NCI-H526 (cell line): Measurements from ENCODE around the gene MAP1S.

Experiments used
- DNase-seq, 2 experiments: peaks; one replicate each; lab custom pipeline; 2025; lab: John Stamatoyannopoulos, UW

MAP1S gene

DNA sequence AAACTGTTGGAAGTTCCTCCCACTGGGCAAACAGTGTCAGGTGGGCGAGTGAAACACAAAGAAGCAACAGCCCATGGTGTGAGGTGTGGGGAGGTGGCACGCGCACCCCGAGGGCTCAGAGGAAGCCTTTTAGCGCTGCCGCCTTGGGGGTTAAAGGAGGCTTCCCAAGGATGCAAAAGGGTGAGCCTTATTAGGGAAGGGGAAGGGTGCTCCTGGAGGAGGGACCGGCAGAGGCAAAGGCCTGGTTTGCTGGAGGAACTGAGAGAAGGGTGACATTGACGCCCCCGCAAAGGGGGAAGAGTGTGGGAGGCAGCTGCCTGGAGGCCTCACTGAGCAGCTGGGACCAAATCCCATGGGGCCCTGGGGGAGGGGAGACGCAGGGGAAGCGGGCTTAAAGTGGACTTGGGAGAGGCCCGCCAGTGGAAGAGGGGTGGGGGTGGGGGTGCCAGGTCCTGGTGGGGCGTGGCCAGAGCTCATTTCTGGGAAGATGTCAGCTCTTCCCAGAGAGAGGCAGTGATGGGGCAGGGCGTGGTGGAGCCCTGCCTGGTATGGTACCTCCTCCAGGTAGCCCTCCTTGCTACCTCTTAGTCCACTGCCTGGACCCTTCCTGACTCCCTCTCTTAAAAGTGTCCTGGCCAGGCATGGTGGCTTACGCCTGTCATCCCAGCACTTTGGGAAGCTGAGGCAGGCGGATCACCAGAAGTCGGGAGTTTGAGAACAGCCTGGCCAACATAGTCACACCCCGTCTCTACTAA is 20.0 kb downstream of the MAP1S start:
- peak in 1 of 2 experiments; percentile 55 for DNase-seq

DNA sequence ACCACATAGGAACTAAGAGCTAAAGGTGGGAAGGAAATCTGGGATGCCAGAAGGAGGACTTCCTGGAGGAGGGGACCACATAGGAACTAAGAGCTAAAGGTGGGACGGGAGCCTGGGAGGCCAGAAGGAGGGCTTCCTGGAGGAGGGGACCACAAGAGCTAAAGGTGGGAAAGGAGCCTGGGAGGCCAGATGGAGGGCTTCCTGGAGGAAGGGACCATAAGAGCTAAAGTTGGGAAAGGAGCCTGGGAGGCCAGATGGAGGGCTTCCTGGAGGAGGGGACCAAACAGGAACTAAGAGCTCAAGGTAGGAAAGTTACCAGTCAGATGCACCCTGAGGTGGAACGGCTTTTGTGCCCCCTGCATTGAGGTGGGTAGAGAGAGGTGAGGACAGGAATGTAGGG is 22.2 kb downstream of the MAP1S start:
- DNase-seq = no peak

DNA sequence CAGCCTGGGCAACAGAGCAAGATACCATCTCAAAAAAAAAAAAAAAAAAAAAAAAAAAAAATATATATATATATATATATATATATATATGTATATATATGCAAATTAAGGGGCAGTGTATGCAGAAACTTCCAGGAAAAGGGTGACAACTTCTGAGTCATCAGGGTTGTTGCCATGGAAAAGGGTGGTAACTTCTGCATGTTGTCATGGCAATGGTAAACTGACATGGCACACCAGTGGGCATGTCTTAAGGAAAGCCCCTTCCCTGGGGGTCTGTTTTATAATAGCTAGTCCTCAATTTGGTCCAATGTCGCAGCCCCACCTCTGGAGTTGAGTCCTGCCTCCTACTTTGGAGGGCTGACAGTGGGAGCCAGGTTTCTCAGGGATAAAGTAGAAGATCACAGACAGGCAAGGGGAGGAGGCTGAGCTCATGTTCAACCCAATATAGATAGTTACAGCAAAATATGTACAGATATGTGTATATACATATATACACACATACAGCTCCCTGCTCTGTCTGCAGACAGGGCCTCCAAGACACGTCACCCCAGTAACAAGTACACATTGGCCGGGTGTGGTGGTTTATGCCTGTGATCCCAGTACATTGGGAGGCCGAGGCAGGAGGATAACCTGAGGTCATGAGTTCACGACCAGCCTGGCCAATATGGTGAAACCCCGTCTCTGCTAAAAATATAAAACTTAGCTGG is 24.7 kb downstream of the MAP1S start:
- DNase-seq = no peak

DNA sequence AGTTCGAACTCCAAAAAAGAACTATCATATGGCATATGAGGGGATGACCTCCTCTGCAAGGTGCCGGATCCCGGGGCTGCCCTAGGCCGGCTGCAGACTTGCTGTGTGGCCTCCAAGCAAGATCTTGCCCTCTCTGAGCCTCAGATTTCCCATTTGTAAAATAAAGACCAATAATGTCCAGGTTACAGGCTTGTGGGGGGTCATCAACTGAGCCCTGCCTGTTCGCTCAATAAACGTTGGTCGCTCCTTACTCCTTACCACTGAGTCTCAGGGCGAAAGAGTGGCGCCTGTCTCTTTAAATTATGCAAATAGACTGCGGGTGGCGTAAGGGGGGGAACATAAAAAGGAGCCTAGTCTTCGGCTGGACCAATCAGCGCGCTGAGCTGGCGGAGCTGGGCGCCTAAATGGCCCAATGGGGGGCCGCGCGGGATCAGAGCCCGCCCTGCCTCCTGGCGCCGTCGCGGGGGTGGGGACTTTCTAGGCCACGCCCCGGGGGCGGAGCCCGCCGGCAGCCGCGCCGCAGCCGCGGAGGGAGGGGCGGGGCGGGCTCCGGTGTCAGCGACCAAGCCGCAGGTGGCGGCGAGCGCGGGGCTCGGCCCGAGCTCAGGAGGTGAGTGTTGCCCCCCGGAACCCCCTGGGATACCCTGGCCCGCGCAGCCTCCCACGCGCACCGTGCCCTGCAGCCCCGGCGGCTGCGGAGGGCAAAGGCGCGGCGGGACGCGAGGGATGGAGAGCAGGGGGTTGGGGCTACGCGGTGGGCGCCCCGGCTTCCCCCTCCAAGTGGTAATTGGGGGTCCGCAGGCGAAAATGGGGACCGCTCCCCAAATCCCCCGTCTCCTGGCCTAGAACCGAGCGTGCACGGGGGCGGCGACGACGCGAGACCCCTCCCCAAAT is 28.2 kb downstream of the MAP1S start:
- DNase-seq = peak; percentile 68 to 93

DNA sequence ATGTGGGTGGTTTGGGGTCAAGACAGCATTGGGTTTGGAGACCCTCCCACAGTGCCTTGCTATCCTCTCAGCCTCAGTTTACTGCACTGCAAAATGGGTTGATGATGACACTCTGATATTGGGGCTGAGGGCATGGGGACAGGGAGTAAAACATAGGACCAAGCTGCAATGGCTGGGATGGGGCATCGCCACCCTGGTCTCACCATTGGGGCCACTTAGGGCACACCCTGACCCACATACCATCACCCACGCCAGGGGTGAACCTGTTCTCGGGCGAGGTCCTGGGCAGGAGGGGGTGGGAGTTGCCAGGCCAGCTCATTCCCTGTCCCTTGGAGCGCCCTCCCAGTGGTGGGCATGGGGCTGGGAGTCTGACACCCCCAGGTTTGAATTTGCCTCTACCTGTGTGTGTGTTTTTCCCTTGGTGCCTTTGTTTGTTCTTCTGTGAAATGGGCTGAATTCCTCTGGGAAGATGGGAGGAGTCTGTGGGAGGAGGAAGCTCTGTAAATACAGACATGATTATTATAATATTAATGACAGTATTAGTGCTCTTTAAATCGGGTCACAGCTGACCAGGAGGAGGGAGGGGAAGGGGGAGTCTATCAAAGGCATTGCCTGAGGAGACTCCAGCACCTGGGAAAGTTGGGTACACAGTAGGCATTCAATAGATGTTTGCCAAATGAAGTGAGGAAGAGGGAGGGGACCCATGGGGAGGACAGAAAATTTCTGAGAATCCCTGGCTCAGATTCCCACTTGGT is 29.8 kb downstream of the MAP1S start:
- no peak for DNase-seq

DNA sequence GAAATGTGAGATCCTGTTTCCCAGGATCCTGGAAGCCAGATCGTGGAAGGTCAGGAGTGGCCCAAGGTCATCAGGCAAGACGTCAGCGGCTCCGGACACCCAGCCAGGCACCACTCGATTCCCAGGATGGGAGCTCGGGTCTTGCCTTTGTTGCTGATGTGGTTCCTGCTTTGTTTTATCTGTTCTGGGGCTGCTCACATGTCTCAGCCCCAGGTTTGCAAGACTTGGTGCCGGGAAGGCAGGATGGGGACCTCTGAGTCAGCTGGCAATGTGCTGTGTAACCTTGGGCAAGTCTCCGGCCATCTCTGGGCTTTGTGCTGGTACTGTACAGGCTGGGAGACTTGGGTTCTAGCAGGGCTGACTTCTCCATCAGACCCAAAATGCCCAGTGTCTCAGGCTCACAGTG is 30.6 kb downstream of the MAP1S start:
- no peak for DNase-seq

DNA sequence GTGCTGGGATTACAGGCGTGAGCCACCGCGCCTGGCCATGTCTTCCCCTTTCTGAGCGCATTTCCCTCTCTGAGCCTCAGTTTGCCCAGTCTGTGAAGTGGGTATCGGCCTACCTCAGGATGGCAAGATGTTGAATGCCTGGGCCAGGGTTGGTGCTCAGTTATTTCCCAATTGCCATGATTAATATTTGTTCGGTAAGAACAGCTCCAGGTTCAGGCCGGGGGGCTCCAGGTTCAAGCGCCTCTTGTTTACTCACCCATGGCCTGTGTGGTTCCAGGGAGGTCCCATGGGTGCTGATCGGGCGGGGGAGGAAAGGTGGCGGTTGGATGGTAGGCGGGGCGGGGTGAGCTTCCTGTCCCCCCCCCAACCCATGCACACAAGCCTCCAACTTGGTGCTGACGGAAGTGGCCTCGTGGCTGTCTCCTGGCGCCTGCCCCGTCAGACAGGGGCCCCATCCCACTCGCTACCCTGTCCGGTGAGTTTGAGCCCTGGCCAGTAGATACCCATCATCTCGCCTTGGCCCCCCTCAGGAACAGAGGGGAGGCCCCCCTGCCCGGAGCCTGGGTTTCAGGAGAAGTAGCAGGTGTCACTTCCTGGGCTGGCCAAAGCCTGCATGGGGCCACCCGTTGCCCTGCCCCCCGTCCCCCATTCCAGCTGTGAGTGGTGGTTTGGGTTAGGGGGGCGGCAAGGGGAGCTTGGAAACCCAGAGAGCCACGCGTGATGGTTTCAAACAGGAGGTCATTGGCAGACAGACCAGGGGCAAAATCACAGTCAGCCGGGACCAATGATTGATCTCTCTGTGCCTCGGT is 32.0 kb downstream of the MAP1S start, which contains the start of gene FCHO1:
TSS of gene FCHO1 (plus strand) at position 375 of the 809 bp plus-strand sequence. CDS start 3,688 bp downstream, outside the sequence.
- no peak for DNase-seq

DNA sequence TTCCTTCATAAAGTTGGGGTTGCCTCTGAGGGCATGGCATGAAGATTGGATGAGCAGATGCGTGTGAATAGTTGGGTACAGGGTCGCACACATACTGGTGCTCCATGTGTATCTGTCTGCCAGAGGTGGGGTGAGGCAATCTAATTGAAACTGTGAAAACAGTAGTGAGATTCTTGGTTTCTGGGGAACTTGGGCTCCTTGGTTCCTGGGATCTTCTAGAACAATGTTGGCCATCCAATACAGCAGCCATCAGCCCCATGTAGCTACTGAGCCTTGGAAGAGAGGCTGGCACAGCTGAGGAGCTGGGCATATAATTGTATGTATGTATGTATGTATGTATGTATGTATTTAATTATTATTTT is 32.6 kb downstream of the MAP1S start:
- DNase-seq = no peak

DNA sequence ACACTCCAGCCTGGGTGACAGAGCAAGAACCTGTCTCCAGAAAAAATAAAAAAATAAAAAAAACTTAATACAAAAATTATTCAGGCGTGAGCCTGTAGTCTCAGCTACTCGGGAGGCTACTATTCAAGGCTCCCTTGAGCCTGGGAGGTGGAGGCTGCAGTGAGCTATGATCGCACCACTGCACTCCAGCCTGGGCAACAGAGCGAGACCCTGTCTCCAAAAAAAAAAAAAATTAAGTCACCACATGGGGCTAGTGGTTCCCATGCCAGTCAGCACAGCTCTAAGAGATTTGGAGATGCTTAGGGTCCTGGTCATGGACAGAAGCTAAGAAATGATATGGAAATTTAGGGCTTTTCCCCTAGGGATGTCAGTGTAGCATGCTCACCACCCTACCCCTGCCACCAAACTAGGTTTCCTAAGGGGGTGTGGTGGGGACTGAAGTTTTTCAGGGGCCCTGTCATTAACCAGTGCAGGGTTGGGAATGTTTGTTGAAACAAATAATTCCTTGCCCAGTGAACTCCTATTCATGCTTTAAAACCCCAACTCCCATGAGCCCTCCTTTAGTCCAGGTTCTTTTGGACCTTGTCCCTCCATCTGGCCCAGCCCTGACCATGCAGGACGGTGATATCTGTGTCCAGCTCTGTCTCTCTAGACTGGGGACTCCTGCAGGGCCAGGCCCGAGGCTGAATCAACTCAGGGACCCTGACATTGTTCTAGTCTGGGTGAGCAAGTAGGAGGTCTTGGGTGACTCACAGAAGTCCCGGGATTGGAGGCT is 33.8 kb downstream of the MAP1S start:
- no peak for DNase-seq

DNA sequence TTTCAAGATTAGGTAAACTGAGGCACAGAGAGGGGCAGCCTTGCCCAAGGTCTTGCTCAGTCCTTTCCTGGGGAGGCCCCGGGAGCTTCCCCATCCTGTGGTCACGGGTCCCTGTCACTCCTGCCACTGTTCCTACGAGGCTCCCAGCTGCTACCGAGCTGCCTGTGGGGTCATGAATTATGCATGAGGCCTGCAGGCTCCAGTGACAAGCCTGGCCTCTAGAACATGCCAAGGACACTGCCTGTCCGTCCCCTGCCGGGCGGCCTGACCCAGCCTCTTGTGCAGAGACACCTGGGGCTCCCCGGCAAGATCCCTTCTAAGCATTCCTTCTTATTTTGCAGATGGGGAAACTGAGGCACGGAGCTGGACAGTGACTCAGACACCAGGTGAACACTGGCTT is 34.7 kb downstream of the MAP1S start:
- DNase-seq = peak in 1 of 2 experiments; percentile 18

DNA sequence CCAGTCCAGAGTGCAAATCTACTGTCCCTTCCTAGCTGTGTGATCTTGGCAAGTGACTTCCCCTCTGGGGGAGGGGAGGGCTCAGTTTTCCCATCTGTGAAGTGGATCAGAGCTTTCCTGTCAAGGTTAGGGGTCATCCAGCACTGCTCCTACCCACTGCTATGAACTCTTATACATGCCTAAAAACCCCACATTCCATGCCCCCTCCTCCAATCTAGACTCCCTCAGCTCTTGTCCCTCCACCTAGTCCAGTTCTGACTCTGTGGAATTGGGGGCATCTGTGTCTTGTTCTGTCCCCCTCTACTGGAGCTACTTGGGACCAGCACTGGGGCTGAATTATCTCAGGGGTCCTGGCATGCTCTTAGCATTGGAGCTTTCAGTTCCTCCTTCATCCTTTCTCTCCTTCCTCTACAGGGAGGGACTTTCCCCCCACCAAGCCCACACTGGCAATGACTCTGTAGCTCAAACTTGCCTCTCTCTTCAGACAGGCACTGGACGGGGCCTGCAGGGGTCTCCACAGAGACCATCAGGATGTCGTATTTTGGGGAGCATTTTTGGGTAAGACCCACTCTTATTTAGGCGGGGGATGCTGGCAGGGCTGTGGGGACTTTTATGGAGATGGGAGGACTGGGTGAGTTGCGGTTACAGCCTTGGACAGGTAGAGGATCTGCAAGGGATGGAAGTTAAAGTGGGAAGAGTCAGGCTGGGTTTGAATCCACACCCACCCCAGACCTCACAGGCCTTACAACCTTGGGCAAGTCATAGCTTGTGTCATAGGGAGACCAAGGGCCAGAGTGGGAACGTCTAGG is 35.6 kb downstream of the MAP1S start:
- DNase-seq = no peak

DNA sequence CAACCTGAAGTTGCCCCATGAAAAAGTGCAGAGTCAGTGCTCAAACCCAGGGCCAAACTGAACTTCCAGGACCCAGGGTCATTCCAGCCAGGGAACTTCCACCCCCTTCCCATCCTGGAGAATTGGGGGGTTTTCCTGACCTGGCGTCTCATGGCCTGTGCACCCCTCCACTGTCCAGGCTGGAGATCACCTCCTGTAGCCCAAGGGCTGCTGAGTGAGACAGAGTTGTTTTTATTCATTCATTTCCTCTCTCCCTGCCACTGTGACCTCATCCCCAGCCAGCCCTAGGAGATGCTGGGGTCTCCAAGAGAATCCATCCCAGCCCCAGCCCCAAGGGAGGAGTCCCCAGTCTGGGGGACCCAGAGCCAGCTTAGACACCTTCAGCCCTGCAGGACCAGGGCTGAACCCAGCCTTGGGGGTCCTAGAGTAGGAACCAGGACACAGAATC is 36.2 kb downstream of the MAP1S start:
- DNase-seq = no peak

DNA sequence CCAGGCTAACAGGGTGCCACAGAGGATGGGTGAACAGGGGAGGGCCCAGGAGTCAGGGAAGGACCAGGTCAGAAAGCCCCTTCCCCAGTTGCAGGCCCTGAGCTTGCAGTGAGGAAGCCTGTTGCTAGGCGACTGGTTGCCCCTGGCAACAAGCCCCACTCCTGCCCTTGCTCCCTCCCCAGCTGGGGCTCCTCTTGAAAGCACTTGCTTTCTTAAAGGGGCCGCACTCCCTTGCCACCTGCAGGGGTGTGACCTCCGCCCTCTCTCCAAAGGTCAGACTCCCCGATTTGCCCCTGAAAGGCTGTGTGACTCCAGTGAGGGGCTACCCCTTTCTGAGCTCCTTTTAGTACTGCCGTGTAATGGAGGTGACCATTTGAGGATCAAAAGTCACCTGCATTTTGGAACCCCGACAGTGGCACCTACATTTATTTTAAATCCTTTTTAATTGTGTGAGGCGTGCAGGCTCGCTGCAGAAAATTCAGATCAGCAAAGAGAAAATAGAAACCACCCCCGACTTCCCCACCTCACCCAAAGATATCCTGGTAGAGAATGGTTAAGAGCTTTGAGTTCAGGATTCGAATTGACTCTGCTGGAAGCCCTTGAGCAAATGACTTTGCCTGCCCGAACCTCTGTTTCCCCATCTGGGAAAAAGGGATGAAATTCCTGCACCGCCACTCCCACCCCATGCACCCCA is 36.8 kb downstream of the MAP1S start:
- DNase-seq = peak in 1 of 2 experiments; percentile 47

DNA sequence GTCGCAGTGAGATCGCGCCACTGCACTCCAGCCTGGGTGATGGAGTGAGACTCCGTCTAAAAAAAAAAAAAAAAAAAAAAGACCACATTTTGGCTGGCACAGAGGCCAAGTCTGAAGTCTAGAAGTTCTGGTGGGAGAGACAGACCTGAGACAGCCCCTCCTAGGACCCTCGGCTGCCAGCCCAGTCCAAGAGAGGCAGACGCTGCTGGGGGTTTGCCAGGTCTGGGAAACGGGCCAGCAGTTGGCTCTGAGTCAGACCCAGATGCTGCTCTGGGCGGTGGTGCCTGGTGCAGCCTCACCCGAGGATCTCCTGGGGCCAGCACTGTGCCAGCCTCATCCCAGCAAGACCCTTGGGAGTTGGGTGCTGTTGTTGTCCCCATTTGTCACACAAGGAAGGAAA is 37.8 kb downstream of the MAP1S start:
- no peak for DNase-seq

DNA sequence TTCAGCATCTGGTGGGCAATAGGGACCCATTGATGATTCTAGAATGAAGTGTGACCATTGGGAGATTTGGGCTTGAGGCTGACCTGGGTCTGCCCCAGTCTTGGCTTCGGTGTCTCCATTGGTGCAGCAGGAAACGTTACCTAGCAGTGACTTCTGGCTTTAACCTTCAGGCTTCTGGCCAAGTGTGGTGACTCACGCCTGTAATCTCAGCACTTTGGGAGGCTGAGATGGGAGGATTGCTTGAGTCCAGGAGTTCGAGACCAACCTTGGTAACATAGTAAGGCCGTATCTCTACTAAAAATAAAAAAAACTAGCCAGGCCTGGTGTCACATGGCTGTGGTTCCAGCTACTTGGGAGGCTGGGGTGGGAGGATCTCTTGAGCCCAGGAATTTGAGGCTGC is 39.2 kb downstream of the MAP1S start:
- no peak for DNase-seq

DNA sequence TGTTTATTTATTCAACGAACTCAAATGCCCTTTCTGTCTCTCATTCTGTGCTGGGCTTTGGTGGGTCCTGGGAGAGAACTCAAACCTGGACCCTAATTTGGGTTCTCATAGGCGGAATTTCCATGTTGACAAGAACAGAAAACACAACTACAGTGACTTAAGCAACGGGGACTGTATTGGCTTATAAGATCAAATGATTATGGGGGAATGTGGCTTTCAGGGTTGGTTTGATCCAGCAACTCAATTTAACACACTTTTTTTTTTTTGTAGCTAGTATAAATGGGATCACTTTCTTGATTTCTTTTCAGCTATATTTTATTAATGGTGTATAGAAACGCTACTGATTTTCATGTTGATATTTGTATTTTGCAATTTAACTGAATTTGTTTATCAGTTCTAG is 41.9 kb downstream of the MAP1S start:
- no peak for DNase-seq

DNA sequence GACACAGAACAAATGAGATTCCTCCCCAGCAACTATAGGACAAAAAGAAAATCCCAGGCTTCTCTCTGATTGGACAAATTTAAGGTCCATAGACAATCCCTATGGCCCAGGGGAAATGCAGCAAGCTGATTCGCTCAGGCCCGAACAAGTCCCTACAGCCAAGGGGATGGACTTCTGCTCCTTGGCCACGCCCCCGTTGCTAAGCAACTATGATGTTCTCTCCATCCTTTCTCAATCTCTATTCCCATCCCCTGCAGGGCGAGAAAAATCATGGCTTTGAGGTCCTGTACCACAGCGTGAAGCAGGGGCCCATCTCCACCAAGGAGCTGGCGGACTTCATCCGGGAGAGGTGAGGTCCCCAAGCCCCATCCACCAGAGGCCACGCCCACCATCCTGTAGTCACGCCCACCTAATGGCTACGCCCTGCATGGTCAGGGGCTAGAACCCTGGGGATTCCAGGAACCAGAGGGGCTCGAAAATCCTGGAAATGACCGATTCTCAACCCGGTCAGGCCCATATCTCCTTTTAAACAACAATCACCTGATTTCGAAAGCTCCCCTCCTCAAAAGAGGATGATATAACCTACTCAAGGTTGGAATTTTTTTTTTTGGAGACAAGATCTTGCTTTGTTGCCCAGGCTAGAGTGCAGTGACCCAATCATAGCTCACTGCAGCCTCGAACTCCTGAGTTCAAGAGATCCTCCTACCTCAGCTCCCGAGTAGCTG is 43.4 kb downstream of the MAP1S start:
- DNase-seq = peak in 1 of 2 experiments; percentile 30

DNA sequence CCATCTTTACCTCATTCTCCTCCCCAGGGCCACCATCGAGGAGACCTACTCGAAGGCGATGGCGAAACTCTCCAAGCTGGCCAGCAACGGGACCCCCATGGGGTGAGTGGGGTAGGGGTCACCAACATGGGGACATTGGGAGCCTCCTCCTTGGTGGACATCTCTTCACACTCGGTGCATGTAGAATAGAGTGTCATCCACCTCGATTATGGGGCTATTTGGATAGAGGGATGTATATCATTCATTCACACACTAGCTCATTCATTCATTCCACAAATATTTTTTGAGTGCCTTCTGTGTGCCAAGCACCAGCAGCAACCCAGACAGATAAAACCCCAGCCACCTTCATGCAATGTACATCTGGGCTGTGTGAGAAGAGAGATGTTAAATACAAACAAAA is 45.1 kb downstream of the MAP1S start:
- no peak for DNase-seq
